A673 (cell line): ENCODE measurements around the gene GNA14. TPM values are rescaled to one million over a fixed set of nuclear protein-coding genes. Genes with fewer than 3 reads are reported as not detected.
"Not testable (repeated sequence)": the region's sequence is repeated elsewhere in the genome, so short reads cannot be mapped to it uniquely, and the experiment has no call there.

ENCODE experiments used
- BruUV-seq: library from RNA; stranded (reverse); fragments of 400-500 nt; replicated peaks from 2 replicates; lab custom pipeline; 2021; lab: Mats Ljungman, UMichigan
- CTCF ChIA-PET: fragments of 300-600 bp; sonication (Branson Sonifier 250); formaldehyde crosslinking; loops from one replicate; lab custom pipeline; 2022; ENCODE audit warnings: antibody characterized with exemption; lab: Charles Lee
- POLR2A ChIA-PET: fragments of 300-600 bp; sonication (Branson Sonifier 250); formaldehyde crosslinking; loops from one replicate; lab custom pipeline; 2022; ENCODE audit warnings: antibody characterized with exemption; ENCODE audit not compliant: low non-redundant PET; lab: Charles Lee
- DNase-seq: peaks from one replicate; pipeline ENCODE4 v3.0.0-alpha.2; 2015; ENCODE audit warnings: low spot score
- H3K27ac ChIP-seq: fragments of 200-600 bp; sonication (generic); 2 replicates; pipeline ENCODE4 v1.5.1; 2016; ENCODE audit warnings: mixed run types, low read depth, mild to moderate bottlenecking, mixed read lengths, antibody characterized with exemption, low read length; ENCODE audit not compliant: poor library complexity, severe bottlenecking
- H3K27me3 ChIP-seq: fragments of 200-600 bp; sonication (generic); replicated peaks from 2 replicates; pipeline ENCODE4 v1.6.1; 2017; ENCODE audit warnings: mixed run types, low read depth, mild to moderate bottlenecking, mixed read lengths, antibody characterized with exemption, low read length; ENCODE audit not compliant: insufficient read depth, poor library complexity
- H3K36me3 ChIP-seq: fragments of 200-600 bp; sonication (generic); 2 replicates; pipeline ENCODE4 v1.6.1; 2016; ENCODE audit warnings: mixed run types, mild to moderate bottlenecking, mixed read lengths, antibody characterized with exemption, low read length; ENCODE audit not compliant: insufficient read depth, poor library complexity, severe bottlenecking
- H3K4me1 ChIP-seq: fragments of 200-600 bp; sonication (generic); 2 replicates; pipeline ENCODE4 v1.6.1; 2017; ENCODE audit warnings: mixed run types, mild to moderate bottlenecking, mixed read lengths, antibody characterized with exemption, low read length; ENCODE audit not compliant: insufficient read depth, poor library complexity, severe bottlenecking
- H3K4me3 ChIP-seq: fragments of 200-600 bp; sonication (generic); 2 replicates; pipeline ENCODE4 v1.5.1; 2016; ENCODE audit warnings: low read depth, mixed run types, mild to moderate bottlenecking, mixed read lengths, low read length; ENCODE audit not compliant: poor library complexity, severe bottlenecking
- H3K9me3 ChIP-seq: fragments of 200-600 bp; sonication (generic); 2 replicates; pipeline ENCODE4 v1.6.1; 2016; ENCODE audit warnings: mixed run types, low read depth, mild to moderate bottlenecking, mixed read lengths, antibody characterized with exemption, low read length; ENCODE audit not compliant: poor library complexity, severe bottlenecking
- CTCF ChIP-seq: fragments of 300-800, 200-600 bp; sonication (generic); conservative IDR thresholded peaks from 2 replicates; pipeline ENCODE4 v1.5.1; 2017; ENCODE audit warnings: low read depth, mild to moderate bottlenecking, antibody characterized with exemption, low read length, moderate library complexity, mixed read lengths
- EZH2 ChIP-seq: fragments of 200-600 bp; sonication (generic); IDR thresholded peaks from 2 replicates; pipeline ENCODE4 v1.6.1; 2017; ENCODE audit warnings: borderline replicate concordance, low read depth, mild to moderate bottlenecking, mixed read lengths, antibody characterized with exemption, low read length; ENCODE audit not compliant: poor library complexity, severe bottlenecking
- intact Hi-C: fragments of 100-400 bp; cut with micrococcal nuclease; formaldehyde crosslinking; loops from one replicate; pipeline ENCODE4 v1.10.0; 2022; ENCODE audit not compliant: unreplicated experiment
- total RNA-seq: library from RNA; stranded (reverse); gene quantifications from 2 replicates; pipeline ENCODE4 v1.2.3, GENCODE V29; 2021

GNA14 gene
- total RNA-seq, 1 experiment from 2014 or later, result 2.7 TPM

- BruUV-seq, result no TSS peak
- Histone ChIP-seq H3K4me3 (no peak overlapping the region), H3K36me3 (no peaks in the 10 kb centered on the region), H3K27me3 (no peaks in the 10 kb centered on the region), H3K27ac (no peak overlapping the region), H3K9me3 (no peaks in the 10 kb centered on the region), H3K4me1 (peaks cover 6% of the 10 kb centered on the region)
- DNase-seq, result no peak
- intact Hi-C loops, result no loop called here
- no peak for TF ChIP-seq CTCF
- TF ChIP-seq EZH2, result no peak
- POLR2A ChIA-PET, result no interaction called here
- CTCF ChIA-PET, result no interaction called here
Observed at GRCh38 chr9:77418226-77418625, 229.9 kb downstream of the GNA14 start.

- POLR2A ChIA-PET, result no interaction called here
- no peak overlapping the region for H3K27ac ChIP-seq
Observed at GRCh38 chr9:77417566-77417965, 230.6 kb downstream of the GNA14 start.

GRCh38 chr9:77408521-77408920 lies 239.6 kb downstream of the GNA14 start:
- H3K27me3 ChIP-seq, H3K27ac ChIP-seq, intact Hi-C loops, H3K4me1 ChIP-seq, POLR2A ChIA-PET, CTCF ChIA-PET, H3K4me3 ChIP-seq, BruUV-seq, H3K9me3 ChIP-seq, DNase-seq, H3K36me3 ChIP-seq: not testable (repeated sequence)

More at GRCh38 chr9:77417566-77417965, 230.6 kb downstream of the GNA14 start:
- CTCF ChIA-PET, result no interaction called here
- H3K4me1 ChIP-seq, result peaks cover 6% of the 10 kb centered on the region
- intact Hi-C loops, result no loop called here
- DNase-seq, result peak; percentile 55
- H3K27me3 ChIP-seq, result no peaks in the 10 kb centered on the region
- no TSS peak for BruUV-seq
- H3K4me3 ChIP-seq, result no peak overlapping the region
- H3K9me3 ChIP-seq, result no peaks in the 10 kb centered on the region
- TF ChIP-seq EZH2 (no peak), CTCF (no peak)
- no peaks in the 10 kb centered on the region for H3K36me3 ChIP-seq

GRCh38 chr9:77403239-77403638 lies 244.9 kb downstream of the GNA14 start:
- POLR2A ChIA-PET, result no interaction called here
- no peaks in the 10 kb centered on the region for H3K36me3 ChIP-seq
- BruUV-seq, result no TSS peak
- H3K4me1 ChIP-seq, result no peaks in the 10 kb centered on the region
- intact Hi-C loops, result no loop called here
- H3K4me3 ChIP-seq, result no peak overlapping the region
- TF ChIP-seq CTCF (no peak), EZH2 (no peak)
- no peaks in the 10 kb centered on the region for H3K9me3 ChIP-seq
- DNase-seq, result no peak
- peaks cover 8% of the 10 kb centered on the region for H3K27me3 ChIP-seq
- CTCF ChIA-PET, result no interaction called here
- no peak overlapping the region for H3K27ac ChIP-seq
